Measurements from ENCODE around the gene TRIM71.
"Not testable (repeated sequence)": the region's sequence is repeated elsewhere in the genome, so short reads cannot be mapped to it uniquely, and the experiment has no call there.

Gene TRIM71

GRCh38 chr3:32842987-32843386 lies 25.2 kb downstream of the TRIM71 start:
- no peak for DNase-seq (ENCODE audit: low read depth)

DNA sequence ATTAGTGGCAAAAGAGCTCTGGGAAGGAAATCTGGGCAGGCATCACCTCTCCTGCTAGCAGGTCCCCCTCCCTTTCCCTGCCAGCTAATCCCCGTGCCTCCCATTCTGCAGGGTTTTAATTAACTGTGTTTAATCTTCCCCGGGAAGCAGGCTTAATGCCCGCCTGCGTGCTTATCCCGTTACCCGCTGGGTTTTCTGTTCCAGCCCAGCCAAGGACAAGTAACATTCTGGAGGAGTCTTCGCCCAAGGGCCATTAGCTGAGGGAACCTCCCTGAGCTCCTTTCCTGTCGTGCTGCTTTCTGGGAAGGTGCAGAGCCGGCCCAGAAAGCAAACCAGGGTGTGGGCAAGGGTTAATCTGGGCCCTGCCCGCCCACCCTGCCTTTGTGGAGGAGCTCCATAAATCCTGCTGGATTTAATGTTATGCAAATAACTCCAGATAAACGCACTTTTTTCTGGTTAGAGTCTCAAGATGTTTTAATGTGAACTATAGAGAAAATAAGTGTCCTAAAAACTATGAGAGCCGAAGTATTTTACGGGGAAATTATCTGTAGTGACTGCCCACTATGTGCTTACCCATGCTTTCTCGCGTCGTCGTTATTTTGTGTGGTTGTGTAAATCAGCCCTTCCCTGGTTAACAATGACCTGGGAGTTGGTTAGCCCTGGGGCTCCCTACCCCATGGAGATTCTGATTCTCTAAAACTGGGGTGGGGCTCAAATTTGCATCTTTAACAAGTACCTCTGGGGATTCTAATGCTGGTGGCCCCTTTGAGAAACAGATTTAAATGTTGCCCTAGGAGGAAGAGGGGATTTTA lies 25.9 kb downstream of the TRIM71 start:
- no peak for DNase-seq (ENCODE audit: low read depth)

- DNase-seq (ENCODE audit: low read depth), result no peak
Measured at GRCh38 chr3:32844322-32844654, 26.5 kb downstream of the TRIM71 start.

DNA sequence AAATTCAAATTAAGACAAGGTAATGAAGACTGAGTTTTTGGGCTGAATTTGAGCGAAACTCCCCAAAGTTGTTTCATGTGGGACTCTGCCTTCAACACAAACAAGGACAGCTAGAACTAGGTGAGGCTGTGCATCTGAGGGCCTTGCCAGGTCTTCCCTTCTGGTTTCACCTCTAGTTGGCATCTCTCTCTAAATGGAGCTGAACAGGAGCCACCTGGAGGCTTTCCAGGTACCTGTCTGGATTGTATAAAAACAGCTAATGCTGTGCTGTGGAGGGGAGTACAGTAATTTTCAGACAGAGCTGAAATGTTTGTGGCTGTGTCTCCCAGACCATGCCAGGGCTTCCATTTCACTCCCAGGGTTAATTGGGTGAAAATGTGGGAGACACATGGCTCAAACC lies 27.1 kb downstream of the TRIM71 start:
- no peak for DNase-seq (ENCODE audit: low read depth)

- not testable (repeated sequence) for DNase-seq (ENCODE audit: low read depth)
Measured at GRCh38 chr3:32845546-32845945, 27.7 kb downstream of the TRIM71 start.

DNA sequence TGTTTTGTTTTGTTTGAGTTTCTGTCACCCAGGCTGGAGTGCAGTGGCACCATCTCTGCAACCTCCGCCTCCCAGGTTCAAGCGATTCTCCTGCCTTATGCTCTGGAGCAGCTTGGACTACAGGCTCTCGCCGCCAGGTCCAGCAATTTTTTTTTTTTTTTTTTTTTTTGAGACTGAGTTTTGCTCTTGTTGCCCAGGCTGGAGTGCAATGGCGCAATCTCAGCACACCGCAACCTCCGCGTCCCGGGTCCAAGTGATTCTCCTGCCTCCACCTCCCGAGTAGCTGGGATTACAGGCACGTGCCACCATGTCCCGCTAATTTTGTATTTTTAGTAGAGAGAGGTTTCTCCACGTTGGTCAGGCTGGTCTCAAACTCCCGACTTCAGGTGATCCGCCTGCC lies 29.2 kb downstream of the TRIM71 start:
- not testable (repeated sequence) for DNase-seq (ENCODE audit: low read depth)

DNA sequence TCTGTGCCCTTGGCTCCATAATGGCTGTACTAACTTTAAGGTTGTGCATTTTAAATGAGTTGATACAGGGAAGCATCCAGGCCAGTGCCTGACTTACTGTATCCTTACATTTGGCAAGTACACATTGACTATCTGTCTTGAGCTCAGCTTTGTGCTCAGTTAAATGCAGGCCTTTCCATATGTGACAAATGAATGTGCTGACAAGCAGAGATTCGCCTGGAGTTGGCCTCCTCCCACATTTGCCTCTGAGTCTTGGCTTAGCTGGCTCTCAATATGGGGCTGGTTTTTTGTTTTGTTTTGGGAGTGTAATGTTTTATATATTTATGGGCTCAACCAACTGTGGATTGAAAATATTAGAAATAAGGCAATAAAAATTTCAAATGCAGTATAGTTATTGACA lies 29.7 kb downstream of the TRIM71 start:
- no peak for DNase-seq (ENCODE audit: low read depth)

GRCh38 chr3:32848215-32848614 lies 30.4 kb downstream of the TRIM71 start:
- no peak for DNase-seq (ENCODE audit: low read depth)

DNA sequence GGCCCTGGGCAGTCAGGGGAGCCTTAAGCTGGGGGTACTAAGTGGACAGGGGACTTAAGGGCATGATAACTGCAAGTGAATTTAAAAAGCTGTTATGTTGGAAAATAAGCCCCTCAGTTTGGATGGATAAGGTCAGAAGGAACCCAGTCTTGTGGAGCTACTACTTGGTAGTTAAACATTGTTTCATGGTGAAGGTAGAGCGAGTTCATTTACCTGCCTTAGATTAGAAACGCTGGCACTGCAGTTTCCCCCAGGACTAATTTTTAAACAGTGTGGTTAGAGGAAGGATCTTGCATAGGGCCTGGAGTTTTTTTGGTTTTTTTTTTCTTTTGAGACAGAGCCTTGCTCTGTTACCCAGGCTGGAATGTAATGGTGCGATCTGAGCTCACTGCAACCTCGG lies 31.2 kb downstream of the TRIM71 start:
- no peak for DNase-seq (ENCODE audit: low read depth)

GRCh38 chr3:32850226-32850625 lies 32.4 kb downstream of the TRIM71 start:
- DNase-seq (ENCODE audit: low read depth), result no peak

DNA sequence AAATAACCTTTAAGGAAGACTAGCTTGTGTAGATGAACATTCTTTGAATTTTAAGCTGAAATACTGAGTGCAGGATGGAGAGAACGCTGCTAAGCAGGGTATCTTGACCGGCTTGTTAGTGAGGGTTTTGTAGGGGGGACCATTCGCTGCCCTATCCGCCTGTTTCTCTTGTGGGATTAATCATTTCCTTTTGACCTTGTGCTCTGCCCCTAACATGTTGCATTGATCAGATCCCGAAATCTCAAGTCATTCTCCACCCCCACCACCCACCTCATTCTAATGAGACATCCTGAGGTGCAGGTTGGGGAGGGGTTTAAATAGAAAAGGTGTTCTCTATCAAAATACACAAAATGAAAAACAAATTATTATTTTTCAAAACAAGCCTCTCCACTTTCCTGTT lies 32.8 kb downstream of the TRIM71 start:
- DNase-seq (ENCODE audit: low read depth), result no peak

DNA sequence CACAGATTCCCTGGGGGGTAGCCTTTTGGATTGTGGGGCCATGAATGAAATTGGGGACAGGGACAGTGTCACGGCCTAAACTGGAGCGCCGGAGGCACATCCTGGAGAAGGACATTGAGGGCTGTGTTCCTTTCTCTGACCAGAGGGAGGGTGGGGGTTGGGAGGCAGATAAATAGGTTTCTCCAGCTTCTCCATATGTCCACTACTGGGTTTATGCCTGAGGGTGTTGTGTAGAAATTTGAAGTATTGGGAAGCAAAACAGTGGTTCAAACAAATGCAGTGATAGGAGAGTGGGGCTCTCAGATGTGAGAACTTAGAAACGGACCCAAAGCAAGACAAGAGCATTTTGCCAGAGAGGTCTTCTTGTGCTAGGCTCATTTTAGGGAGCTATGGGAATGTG lies 34.3 kb downstream of the TRIM71 start:
- no peak for DNase-seq (ENCODE audit: low read depth)

DNA sequence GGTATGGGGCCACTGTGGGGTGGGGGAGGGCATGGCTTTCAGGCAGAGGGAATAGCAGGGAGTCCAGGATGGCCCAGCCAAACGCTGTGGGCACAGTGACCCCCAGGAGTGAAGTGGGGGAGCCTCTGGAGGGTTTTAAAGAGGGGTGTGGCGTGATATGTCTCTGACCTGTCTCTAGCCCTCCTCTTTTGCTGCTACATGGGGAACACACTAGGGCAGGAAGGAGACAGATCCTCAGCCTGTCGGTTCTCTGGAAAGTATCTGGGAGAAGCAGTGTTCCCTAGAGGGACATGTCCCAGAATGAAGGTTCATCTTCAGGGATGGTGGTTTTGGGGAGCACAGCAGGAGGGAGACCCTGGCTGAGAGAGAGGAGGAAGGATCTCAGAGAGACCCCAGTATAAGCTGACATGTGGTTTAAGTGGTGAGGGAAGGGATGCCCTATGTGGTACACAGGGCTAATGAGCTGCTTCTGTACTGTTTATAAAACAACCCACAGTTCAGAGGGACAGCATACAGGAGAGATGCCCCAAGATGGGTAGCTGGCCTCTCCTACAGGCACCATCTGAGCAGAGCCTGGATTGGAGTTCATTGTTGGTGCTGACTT lies 37.7 kb downstream of the TRIM71 start:
- DNase-seq (ENCODE audit: low read depth), result no peak

DNA sequence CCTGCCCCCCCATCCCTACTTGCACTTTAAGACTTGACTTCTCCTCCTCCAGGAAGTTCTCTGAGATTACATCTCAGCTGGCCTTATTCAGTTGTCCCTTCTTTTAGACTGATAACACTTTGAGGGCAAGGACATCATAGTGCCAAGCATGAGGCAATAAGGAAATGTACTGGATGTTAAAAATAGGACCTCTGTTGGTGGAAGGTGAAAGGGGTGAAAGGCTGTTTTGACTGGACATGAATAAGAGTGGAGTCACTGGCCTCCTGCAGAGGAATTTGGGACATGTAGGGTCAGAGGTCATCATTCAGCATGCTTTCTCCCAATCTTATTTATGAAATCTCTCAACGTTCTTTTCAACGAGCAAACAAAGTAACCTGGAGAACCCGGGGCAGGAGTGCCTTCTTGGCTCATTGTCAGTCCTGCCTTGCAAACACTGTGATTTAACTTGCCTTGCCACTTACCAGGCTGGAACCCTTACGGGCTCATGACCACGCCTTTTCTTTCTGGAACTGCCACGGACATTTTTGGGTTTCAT lies 38.6 kb downstream of the TRIM71 start:
- no peak for DNase-seq (ENCODE audit: low read depth)

- no peak for DNase-seq (ENCODE audit: low read depth)
Measured at GRCh38 chr3:32856901-32857507, 39.2 kb downstream of the TRIM71 start.

GRCh38 chr3:32857921-32858320 lies 40.1 kb downstream of the TRIM71 start:
- DNase-seq (ENCODE audit: low read depth), result no peak

- no peak for DNase-seq (ENCODE audit: low read depth)
Measured at GRCh38 chr3:32859604-32860237, 41.9 kb downstream of the TRIM71 start.

DNA sequence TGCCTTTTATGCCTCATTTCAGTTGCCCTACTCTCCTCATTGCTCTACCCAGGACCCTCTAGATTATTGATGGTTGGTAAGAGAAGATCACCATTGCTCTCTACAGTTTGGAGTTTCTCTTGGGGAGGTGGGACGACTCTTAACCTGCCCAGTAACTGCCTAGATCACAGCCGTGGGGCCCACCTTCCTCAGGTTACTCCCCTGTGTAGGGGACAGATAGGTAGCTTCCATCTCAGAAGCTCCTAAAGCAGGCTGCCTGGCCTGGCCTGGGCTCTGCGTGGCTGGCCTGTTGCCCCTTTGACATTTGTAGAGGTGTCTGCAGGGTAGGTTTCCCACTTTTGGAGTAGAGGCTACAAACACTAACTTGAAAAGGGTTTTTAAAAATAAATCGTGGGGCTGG lies 42.7 kb downstream of the TRIM71 start:
- no peak for DNase-seq (ENCODE audit: low read depth)

GRCh38 chr3:32861681-32862080 lies 43.9 kb downstream of the TRIM71 start:
- DNase-seq (ENCODE audit: low read depth), result no peak

DNA sequence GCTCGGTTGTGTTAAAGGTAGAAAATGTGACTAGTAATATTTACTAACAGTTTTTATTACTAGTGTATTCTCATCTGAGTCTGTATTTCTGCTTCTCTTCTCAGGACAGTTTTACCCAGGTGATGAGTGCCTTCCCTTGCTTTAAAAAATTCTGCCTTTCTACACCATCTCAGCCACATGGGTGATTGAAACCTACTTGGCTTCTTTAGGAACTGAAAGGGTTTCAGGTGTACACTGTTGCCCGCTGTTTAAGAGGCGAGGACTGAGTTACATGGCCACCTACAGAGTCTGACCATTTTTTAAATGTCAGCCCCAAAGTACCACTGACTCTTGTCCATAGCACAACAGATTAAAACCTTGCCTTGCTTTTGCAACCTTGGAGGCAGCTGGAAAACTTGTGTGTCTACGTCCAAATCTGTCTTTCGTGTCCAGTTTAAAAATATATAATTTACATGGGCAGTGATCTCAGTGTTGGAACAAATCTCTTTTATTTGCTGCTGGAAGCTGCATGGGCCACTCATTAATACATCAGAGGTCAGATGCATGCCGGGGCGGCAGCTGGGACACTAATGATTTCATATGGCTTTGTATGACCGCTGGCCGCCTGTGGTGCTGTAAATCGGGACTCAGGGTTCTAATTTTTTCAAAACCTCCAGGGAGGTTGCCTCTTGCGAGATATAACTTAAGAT lies 44.6 kb downstream of the TRIM71 start:
- no peak for DNase-seq (ENCODE audit: low read depth)

DNA sequence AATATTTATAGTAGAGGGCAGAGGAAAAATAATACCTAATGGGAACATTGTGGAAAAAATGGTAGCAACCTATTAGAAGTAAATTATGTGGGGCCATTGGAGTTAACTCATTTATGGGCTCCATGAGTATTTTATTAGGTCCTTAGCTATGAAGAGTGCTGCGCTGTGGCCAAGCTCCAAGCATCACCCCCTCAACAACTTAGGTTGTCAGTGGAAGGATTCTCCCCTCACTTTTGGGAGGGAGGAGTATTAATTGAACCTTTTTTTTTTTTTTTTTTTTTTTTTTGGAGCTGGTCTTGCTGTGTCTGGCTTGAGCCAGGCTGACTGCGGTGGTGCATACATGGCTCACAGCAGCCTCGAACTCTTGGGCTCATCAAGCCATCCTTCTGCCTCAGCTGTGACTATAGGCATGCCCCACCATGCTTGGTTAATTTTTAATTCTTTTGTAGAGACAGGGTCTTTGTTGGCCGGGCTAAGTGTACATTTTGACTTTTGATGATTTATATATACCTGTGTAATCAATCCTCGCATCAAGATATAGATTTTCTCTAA lies 45.2 kb downstream of the TRIM71 start:
- DNase-seq (ENCODE audit: low read depth), result no peak

GRCh38 chr3:32865383-32865782 lies 47.6 kb downstream of the TRIM71 start:
- no peak for DNase-seq (ENCODE audit: low read depth)

Data from activated gamma-delta T cell treated with anti-CD3 and anti-CD28 coated beads, Interleukin-2, amount 50 U/mL, for 16 hours (primary cell).